ENCODE results near the gene NFIB.

NFIB gene

GRCh38 chr9:14242150-14242805 is 71.7 kb downstream of the NFIB start:
- no peaks in the 10 kb centered on the region for H3K9me3 Mint-ChIP-seq
- H3K4me1 Mint-ChIP-seq, result no peaks in the 10 kb centered on the region
- H3K4me3 Mint-ChIP-seq, result no peak overlapping the region
- no peak overlapping the region for H3K27ac Mint-ChIP-seq
- no peak for DNase-seq (ENCODE audit: low spot score in 2 of 2)
- no peak for ATAC-seq
- no peaks in the 10 kb centered on the region for H3K36me3 Mint-ChIP-seq

- ATAC-seq, result no peak
- no peaks in the 10 kb centered on the region for H3K36me3 Mint-ChIP-seq
These were observed 73.4 kb downstream of the NFIB start for GRCh38 chr9:14240537-14240936.

GRCh38 chr9:14238518-14238917 is 75.4 kb downstream of the NFIB start:
- no peaks in the 10 kb centered on the region for H3K4me1 Mint-ChIP-seq
- H3K4me3 Mint-ChIP-seq, result no peak overlapping the region
- H3K9me3 Mint-ChIP-seq, result no peaks in the 10 kb centered on the region
- no peak for ATAC-seq
- H3K36me3 Mint-ChIP-seq, result no peaks in the 10 kb centered on the region
- no peak overlapping the region for H3K27ac Mint-ChIP-seq
- no peak for DNase-seq (ENCODE audit: low spot score in 2 of 2)

More at GRCh38 chr9:14240537-14240936, 73.4 kb downstream of the NFIB start:
- H3K4me1 Mint-ChIP-seq, result no peaks in the 10 kb centered on the region
- H3K27ac Mint-ChIP-seq, result no peak overlapping the region
- H3K4me3 Mint-ChIP-seq, result no peak overlapping the region
- H3K9me3 Mint-ChIP-seq, result no peaks in the 10 kb centered on the region
- no peak for DNase-seq (ENCODE audit: low spot score in 2 of 2)

GRCh38 chr9:14238079-14238478 is 75.9 kb downstream of the NFIB start:
- no peaks in the 10 kb centered on the region for H3K9me3 Mint-ChIP-seq
- H3K4me3 Mint-ChIP-seq, result no peak overlapping the region
- no peak for DNase-seq (ENCODE audit: low spot score in 2 of 2)
- H3K27ac Mint-ChIP-seq, result no peak overlapping the region
- ATAC-seq, result no peak
- no peaks in the 10 kb centered on the region for H3K36me3 Mint-ChIP-seq
- H3K4me1 Mint-ChIP-seq, result no peaks in the 10 kb centered on the region

GRCh38 chr9:14236591-14236990 is 77.3 kb downstream of the NFIB start:
- Mint-ChIP-seq H3K27ac (no peak overlapping the region), H3K4me1 (no peaks in the 10 kb centered on the region), H3K9me3 (no peaks in the 10 kb centered on the region), H3K4me3 (no peak overlapping the region), H3K36me3 (no peaks in the 10 kb centered on the region)
- ATAC-seq (no peak), DNase-seq (ENCODE audit: low spot score in 2 of 2) (no peak)

- no peak overlapping the region for H3K4me3 Mint-ChIP-seq
- no peak for ATAC-seq
- H3K9me3 Mint-ChIP-seq, result no peaks in the 10 kb centered on the region
- no peak for DNase-seq (ENCODE audit: low spot score in 2 of 2)
- no peaks in the 10 kb centered on the region for H3K4me1 Mint-ChIP-seq
- no peaks in the 10 kb centered on the region for H3K36me3 Mint-ChIP-seq
- no peak overlapping the region for H3K27ac Mint-ChIP-seq
These were observed 81.8 kb downstream of the NFIB start for GRCh38 chr9:14232111-14232510.

GRCh38 chr9:14231196-14231990 is 82.5 kb downstream of the NFIB start:
- H3K9me3 Mint-ChIP-seq, result no peaks in the 10 kb centered on the region
- ATAC-seq (no peak), DNase-seq (ENCODE audit: low spot score in 2 of 2) (no peak)
- no peak overlapping the region for H3K4me3 Mint-ChIP-seq
- H3K4me1 Mint-ChIP-seq, result no peaks in the 10 kb centered on the region
- no peak overlapping the region for H3K27ac Mint-ChIP-seq
- no peaks in the 10 kb centered on the region for H3K36me3 Mint-ChIP-seq

GRCh38 chr9:14228602-14229001 is 85.3 kb downstream of the NFIB start:
- no peak overlapping the region for H3K27ac Mint-ChIP-seq
- no peak overlapping the region for H3K4me3 Mint-ChIP-seq
- ATAC-seq, result no peak
- H3K4me1 Mint-ChIP-seq, result no peaks in the 10 kb centered on the region
- DNase-seq (ENCODE audit: low spot score in 2 of 2), result no peak
- H3K36me3 Mint-ChIP-seq, result no peaks in the 10 kb centered on the region
- H3K9me3 Mint-ChIP-seq, result no peaks in the 10 kb centered on the region

GRCh38 chr9:14226855-14227532 is 86.9 kb downstream of the NFIB start:
- Mint-ChIP-seq H3K36me3 (no peaks in the 10 kb centered on the region), H3K27ac (no peak overlapping the region), H3K4me1 (no peaks in the 10 kb centered on the region), H3K9me3 (no peaks in the 10 kb centered on the region), H3K4me3 (no peak overlapping the region)
- ATAC-seq (no peak), DNase-seq (ENCODE audit: low spot score in 2 of 2) (no peak)

GRCh38 chr9:14223081-14223480 is 90.9 kb downstream of the NFIB start:
- H3K4me3 Mint-ChIP-seq, result no peak overlapping the region
- no peak for ATAC-seq
- H3K27ac Mint-ChIP-seq, result no peak overlapping the region
- DNase-seq (ENCODE audit: low spot score in 2 of 2), result no peak
- no peaks in the 10 kb centered on the region for H3K9me3 Mint-ChIP-seq
- no peaks in the 10 kb centered on the region for H3K36me3 Mint-ChIP-seq
- H3K4me1 Mint-ChIP-seq, result no peaks in the 10 kb centered on the region

GRCh38 chr9:14222149-14222835 is 91.6 kb downstream of the NFIB start:
- H3K4me1 Mint-ChIP-seq, result no peaks in the 10 kb centered on the region
- no peaks in the 10 kb centered on the region for H3K36me3 Mint-ChIP-seq
- DNase-seq (ENCODE audit: low spot score in 2 of 2) (no peak), ATAC-seq (no peak)
- no peaks in the 10 kb centered on the region for H3K9me3 Mint-ChIP-seq
- H3K4me3 Mint-ChIP-seq, result no peak overlapping the region
- H3K27ac Mint-ChIP-seq, result no peak overlapping the region

- Mint-ChIP-seq H3K4me1 (no peaks in the 10 kb centered on the region), H3K4me3 (no peak overlapping the region), H3K9me3 (no peaks in the 10 kb centered on the region), H3K36me3 (no peaks in the 10 kb centered on the region), H3K27ac (no peak overlapping the region)
- ATAC-seq (no peak), DNase-seq (ENCODE audit: low spot score in 2 of 2) (no peak)
These were observed 92.4 kb downstream of the NFIB start for GRCh38 chr9:14221558-14221957.

GRCh38 chr9:14221119-14221518 is 92.8 kb downstream of the NFIB start:
- DNase-seq (ENCODE audit: low spot score in 2 of 2), result no peak
- no peak overlapping the region for H3K27ac Mint-ChIP-seq
- ATAC-seq, result no peak
- no peaks in the 10 kb centered on the region for H3K36me3 Mint-ChIP-seq
- no peak overlapping the region for H3K4me3 Mint-ChIP-seq
- H3K4me1 Mint-ChIP-seq, result no peaks in the 10 kb centered on the region
- H3K9me3 Mint-ChIP-seq, result no peaks in the 10 kb centered on the region

GRCh38 chr9:14220256-14220655 is 93.7 kb downstream of the NFIB start:
- no peak overlapping the region for H3K4me3 Mint-ChIP-seq
- H3K27ac Mint-ChIP-seq, result no peak overlapping the region
- ATAC-seq (no peak), DNase-seq (ENCODE audit: low spot score in 2 of 2) (no peak)
- no peaks in the 10 kb centered on the region for H3K36me3 Mint-ChIP-seq
- no peaks in the 10 kb centered on the region for H3K4me1 Mint-ChIP-seq
- H3K9me3 Mint-ChIP-seq, result no peaks in the 10 kb centered on the region

GRCh38 chr9:14219850-14220249 is 94.1 kb downstream of the NFIB start:
- H3K27ac Mint-ChIP-seq, result no peak overlapping the region
- H3K36me3 Mint-ChIP-seq, result no peaks in the 10 kb centered on the region
- ATAC-seq (no peak), DNase-seq (ENCODE audit: low spot score in 2 of 2) (no peak)
- H3K9me3 Mint-ChIP-seq, result no peaks in the 10 kb centered on the region
- no peaks in the 10 kb centered on the region for H3K4me1 Mint-ChIP-seq
- no peak overlapping the region for H3K4me3 Mint-ChIP-seq
